ENCODE data around the gene ZRANB3.
"Not testable (repeated sequence)": the region's sequence is repeated elsewhere in the genome, so short reads cannot be mapped to it uniquely, and the experiment has no call there.

GRCh38 chr2:135121658-135122039, 409.4 kb downstream of the ZRANB3 start:
- not testable (repeated sequence) for TF ChIP-seq CTCF (conservative IDR thresholded peaks at IDR 0.05); EZH2 (IDR thresholded peaks at IDR 0.05; ENCODE audit: low read depth)
